ENCODE data around the gene TENM4. TPM values are rescaled to one million over a fixed set of nuclear protein-coding genes. Genes with fewer than 3 reads are reported as not detected.
A peak's percentile ranks its signal among the peaks of the same experiment; 100 is the strongest.

The TENM4 gene
- total and polyA plus RNA-seq, 4 donors, result 0.02 to 0.33 (median 0.14) TPM

DNA sequence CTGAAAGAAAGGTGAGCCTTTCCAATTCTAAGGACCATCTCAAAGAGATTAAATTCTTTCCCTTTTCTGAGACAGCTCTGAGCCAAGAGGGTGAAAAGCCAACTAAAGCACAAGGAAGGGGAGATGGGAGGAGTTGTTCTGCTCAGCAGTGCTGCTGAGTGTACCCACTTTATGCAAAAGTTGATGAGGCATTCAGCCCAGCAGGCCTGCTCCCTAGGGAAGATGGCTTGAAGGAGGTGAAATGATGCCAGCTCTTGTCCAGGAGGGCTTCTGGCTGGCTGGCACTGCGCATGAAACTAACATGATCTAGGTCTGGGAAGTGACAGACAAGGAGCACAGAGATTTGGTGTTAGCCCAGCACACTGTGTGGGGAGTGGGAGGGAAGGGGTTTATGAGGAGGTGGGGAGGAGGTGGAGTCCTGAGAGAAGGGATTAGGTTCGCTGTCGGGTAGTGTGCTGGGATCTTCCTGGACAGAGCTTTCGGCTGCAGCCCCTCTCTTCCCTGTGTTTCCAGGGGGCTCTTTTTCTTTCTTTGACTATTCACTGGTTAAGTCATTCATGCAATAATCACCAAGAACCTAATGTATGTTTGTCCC is 640.6 kb downstream of the TENM4 start:
- no peak for DNase-seq (ENCODE audit: low spot score)
- H3K4me3 ChIP-seq (ENCODE audit: low read depth in 1 of 3, low read length in 3 of 3), result no peak overlapping the region
- WGBS, result 87% methylated on average over 4 of the region's 4 CpGs
- no peaks in the 10 kb centered on the region for H3K36me3 ChIP-seq (ENCODE audit: control insufficient read depth in 4 of 4, insufficient read depth in 3 of 4, low read depth in 1 of 4, low read length in 3 of 4)
- H3K27ac ChIP-seq (ENCODE audit: low read depth in 1 of 2, low read length in 2 of 2), result no peak overlapping the region
- H3K9ac ChIP-seq (ENCODE audit: low read depth in 1 of 2, low read length in 2 of 2), result no peak overlapping the region
- H3K9me3 ChIP-seq (ENCODE audit: control insufficient read depth in 4 of 4, low read length in 3 of 4), result no peaks in the 10 kb centered on the region
- TF ChIP-seq SP1 (IDR thresholded peaks at IDR 0.05) (no peak), RXRA (IDR thresholded peaks at IDR 0.05) (no peak), HNF4G (IDR thresholded peaks at IDR 0.05) (no peak), FOXA1 (IDR thresholded peaks at IDR 0.05) (no peak), GABPA (IDR thresholded peaks at IDR 0.05 in 1 of 2, conservative IDR thresholded peaks at IDR 0.05 in 1 of 2) (no peak), TAF1 (conservative IDR thresholded peaks at IDR 0.05) (no peak), JUND (IDR thresholded peaks at IDR 0.05) (no peak)
- TF ChIP-seq, protein P1, sequence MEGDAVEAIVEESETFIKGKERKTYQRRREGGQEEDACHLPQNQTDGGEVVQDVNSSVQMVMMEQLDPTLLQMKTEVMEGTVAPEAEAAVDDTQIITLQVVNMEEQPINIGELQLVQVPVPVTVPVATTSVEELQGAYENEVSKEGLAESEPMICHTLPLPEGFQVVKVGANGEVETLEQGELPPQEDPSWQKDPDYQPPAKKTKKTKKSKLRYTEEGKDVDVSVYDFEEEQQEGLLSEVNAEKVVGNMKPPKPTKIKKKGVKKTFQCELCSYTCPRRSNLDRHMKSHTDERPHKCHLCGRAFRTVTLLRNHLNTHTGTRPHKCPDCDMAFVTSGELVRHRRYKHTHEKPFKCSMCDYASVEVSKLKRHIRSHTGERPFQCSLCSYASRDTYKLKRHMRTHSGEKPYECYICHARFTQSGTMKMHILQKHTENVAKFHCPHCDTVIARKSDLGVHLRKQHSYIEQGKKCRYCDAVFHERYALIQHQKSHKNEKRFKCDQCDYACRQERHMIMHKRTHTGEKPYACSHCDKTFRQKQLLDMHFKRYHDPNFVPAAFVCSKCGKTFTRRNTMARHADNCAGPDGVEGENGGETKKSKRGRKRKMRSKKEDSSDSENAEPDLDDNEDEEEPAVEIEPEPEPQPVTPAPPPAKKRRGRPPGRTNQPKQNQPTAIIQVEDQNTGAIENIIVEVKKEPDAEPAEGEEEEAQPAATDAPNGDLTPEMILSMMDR (IDR thresholded peaks at IDR 0.05; ENCODE audit: low read depth, low read length, missing input control), result no peak
- TF ChIP-seq, protein P2, sequence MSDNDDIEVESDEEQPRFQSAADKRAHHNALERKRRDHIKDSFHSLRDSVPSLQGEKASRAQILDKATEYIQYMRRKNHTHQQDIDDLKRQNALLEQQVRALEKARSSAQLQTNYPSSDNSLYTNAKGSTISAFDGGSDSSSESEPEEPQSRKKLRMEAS (IDR thresholded peaks at IDR 0.05), result no peak
- TF ChIP-seq, protein P3, sequence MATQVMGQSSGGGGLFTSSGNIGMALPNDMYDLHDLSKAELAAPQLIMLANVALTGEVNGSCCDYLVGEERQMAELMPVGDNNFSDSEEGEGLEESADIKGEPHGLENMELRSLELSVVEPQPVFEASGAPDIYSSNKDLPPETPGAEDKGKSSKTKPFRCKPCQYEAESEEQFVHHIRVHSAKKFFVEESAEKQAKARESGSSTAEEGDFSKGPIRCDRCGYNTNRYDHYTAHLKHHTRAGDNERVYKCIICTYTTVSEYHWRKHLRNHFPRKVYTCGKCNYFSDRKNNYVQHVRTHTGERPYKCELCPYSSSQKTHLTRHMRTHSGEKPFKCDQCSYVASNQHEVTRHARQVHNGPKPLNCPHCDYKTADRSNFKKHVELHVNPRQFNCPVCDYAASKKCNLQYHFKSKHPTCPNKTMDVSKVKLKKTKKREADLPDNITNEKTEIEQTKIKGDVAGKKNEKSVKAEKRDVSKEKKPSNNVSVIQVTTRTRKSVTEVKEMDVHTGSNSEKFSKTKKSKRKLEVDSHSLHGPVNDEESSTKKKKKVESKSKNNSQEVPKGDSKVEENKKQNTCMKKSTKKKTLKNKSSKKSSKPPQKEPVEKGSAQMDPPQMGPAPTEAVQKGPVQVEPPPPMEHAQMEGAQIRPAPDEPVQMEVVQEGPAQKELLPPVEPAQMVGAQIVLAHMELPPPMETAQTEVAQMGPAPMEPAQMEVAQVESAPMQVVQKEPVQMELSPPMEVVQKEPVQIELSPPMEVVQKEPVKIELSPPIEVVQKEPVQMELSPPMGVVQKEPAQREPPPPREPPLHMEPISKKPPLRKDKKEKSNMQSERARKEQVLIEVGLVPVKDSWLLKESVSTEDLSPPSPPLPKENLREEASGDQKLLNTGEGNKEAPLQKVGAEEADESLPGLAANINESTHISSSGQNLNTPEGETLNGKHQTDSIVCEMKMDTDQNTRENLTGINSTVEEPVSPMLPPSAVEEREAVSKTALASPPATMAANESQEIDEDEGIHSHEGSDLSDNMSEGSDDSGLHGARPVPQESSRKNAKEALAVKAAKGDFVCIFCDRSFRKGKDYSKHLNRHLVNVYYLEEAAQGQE (IDR thresholded peaks at IDR 0.05), result no peak
- H3K4me1 ChIP-seq (ENCODE audit: control insufficient read depth in 4 of 4, insufficient read depth in 4 of 4, low read length in 3 of 4), result no peaks in the 10 kb centered on the region
- no peaks in the 10 kb centered on the region for H3K27me3 ChIP-seq (ENCODE audit: control insufficient read depth in 4 of 4, insufficient read depth in 4 of 4, low read length in 3 of 4)

DNA sequence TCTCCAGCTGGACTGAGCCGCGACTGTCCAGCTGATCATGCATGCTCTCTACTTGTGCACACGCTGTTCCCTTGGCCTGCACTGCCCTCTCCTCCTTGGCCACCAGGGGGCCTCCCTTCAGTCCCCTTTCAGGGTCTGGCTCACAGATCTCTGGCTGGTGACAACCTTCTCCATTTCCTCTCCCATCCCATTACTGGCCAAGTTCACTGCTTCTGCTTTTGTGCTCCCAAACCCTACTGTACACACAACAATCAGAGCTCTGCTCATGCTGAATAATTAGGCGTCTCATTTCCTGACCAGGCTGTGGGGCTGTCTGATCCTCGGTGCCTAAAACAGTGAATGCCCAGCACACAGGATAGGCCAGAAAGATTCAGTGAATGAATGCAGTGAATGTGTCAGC is 642.2 kb downstream of the TENM4 start:
- Histone ChIP-seq H3K27me3 (ENCODE audit: control insufficient read depth in 4 of 4, insufficient read depth in 4 of 4, low read length in 3 of 4) (no peaks in the 10 kb centered on the region), H3K4me1 (ENCODE audit: control insufficient read depth in 4 of 4, insufficient read depth in 4 of 4, low read length in 3 of 4) (no peaks in the 10 kb centered on the region), H3K27ac (ENCODE audit: low read depth in 1 of 2, low read length in 2 of 2) (no peak overlapping the region), H3K9me3 (ENCODE audit: control insufficient read depth in 4 of 4, low read length in 3 of 4) (no peaks in the 10 kb centered on the region), H3K4me3 (ENCODE audit: low read depth in 1 of 3, low read length in 3 of 3) (no peak overlapping the region), H3K36me3 (ENCODE audit: control insufficient read depth in 4 of 4, insufficient read depth in 3 of 4, low read depth in 1 of 4, low read length in 3 of 4) (no peaks in the 10 kb centered on the region), H3K9ac (ENCODE audit: low read depth in 1 of 2, low read length in 2 of 2) (no peak overlapping the region)
- WGBS, result 52% methylated on average over 5 of the region's 5 CpGs
- peak; percentile 61 for DNase-seq (ENCODE audit: low spot score)
- TF ChIP-seq NR2F2 (IDR thresholded peaks at IDR 0.05) (peak; percentile 9), RAD21 (IDR thresholded peaks at IDR 0.05) (peak; percentile 84 to 94), RXRA (IDR thresholded peaks at IDR 0.05) (peak; percentile 16 to 26), FOXA1 (IDR thresholded peaks at IDR 0.05) (no peak), JUND (IDR thresholded peaks at IDR 0.05) (no peak), YY1 (IDR thresholded peaks at IDR 0.05) (no peak), SP1 (IDR thresholded peaks at IDR 0.05) (no peak), TAF1 (conservative IDR thresholded peaks at IDR 0.05) (no peak), GABPA (IDR thresholded peaks at IDR 0.05 in 1 of 2, conservative IDR thresholded peaks at IDR 0.05 in 1 of 2) (no peak), HNF4A (conservative IDR thresholded peaks at IDR 0.05) (no peak), EGR1 (IDR thresholded peaks at IDR 0.05; ENCODE audit: low read depth in 2 of 2) (no peak), FOXA2 (IDR thresholded peaks at IDR 0.05) (no peak)
- TF ChIP-seq, protein P3 (IDR thresholded peaks at IDR 0.05), result no peak
- TF ChIP-seq, protein P2 (IDR thresholded peaks at IDR 0.05), result no peak
- TF ChIP-seq, protein P1 (IDR thresholded peaks at IDR 0.05; ENCODE audit: low read depth, low read length, missing input control), result peak; percentile 78
- TF ChIP-seq, protein P4, sequence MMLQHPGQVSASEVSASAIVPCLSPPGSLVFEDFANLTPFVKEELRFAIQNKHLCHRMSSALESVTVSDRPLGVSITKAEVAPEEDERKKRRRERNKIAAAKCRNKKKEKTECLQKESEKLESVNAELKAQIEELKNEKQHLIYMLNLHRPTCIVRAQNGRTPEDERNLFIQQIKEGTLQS (IDR thresholded peaks at IDR 0.05), result no peak
